HG03442 (cell line): ENCODE measurements around the gene ANKRD35.
A peak's percentile ranks its signal among the peaks of the same experiment; 100 is the strongest.
"Not testable (repeated sequence)": the region's sequence is repeated elsewhere in the genome, so short reads cannot be mapped to it uniquely, and the experiment has no call there.

Source experiments
- ATAC-seq: cut with Tn5 transposase; IDR thresholded peaks from one replicate; pipeline ENCODE4 v1.9.1; 2021; ENCODE audit warnings: mild to moderate bottlenecking, moderate library complexity; ENCODE audit not compliant: unreplicated experiment

ANKRD35 gene

DNA sequence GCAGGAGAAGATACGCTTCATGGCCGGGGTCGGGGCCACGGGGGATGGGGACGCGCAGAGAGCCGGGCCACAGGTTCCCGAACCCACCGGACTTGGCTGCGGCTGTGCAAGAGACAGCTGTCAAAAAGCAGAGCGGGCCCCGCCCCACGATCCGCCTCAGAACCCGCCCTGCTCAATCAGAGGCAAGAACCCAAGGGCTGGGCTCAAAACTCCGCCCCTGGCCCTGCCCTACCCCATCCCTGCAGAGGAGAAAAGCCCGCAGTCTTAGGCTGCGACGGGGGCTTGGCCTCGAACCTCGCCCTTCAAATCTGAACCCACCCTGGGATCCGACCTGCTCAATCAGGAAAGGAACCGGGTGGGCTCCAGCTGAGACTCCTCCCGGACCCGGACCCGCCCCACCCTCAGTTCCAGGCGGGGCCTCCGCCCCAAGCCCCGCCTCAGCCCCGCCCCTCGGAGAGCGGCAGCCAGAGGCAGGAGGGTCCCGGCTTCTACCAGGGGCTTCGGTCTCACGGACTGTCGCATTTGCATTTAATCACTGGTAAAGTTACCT is at the start of gene ANKRD35:
ANKRD35 (minus strand) TSS at position 129 of the 550 bp plus-strand sequence; CDS start at position 21, 108 bp downstream.
- ATAC-seq, result peak; percentile 98

- not testable (repeated sequence) for ATAC-seq
These were observed 46.9 kb upstream of the ANKRD35 start for GRCh38 chr1:145932522-145933009.

DNA sequence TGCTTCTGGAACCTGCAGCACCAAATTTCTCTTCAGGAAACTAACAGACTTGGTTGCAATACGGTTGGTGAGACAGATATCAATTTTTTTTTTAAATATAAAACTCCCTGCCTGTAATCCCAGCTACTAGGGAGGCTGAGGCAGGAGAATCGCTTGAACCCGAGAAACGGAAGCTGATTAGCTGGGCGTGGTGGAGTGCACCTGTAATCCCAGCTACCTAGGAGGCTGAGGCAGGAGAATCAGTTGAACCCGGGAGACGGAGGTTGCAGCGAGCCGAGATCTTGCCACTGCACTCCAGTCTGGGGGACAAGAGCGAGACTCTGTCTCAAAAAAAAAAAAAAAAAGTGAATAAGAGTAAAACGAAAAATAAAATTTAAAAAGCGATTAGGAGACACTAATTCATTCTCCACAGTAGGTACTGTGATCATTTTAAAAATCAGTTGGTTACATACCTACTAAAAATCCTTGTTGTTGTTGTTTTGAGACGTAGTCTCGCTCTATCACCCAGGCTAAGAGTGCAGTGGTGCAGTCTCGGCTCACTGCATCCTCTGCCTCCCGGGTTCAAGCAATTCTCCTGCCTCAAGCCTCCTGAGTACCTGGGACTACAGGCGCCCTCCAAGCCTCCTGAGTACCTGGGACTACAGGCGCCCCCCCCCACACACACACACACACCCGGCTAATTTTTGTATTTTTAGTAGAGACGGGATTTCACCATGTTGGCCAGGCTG is 42.4 kb upstream of the ANKRD35 start:
- ATAC-seq, result no peak

- peak; percentile 96 for ATAC-seq
These were observed 41.6 kb upstream of the ANKRD35 start, which contains the start of gene RBM8A for GRCh38 chr1:145927063-145927886. Gene RBM8A (minus strand): TSS chr1:145927484. CDS start chr1:145927426, 58 bp downstream.

DNA sequence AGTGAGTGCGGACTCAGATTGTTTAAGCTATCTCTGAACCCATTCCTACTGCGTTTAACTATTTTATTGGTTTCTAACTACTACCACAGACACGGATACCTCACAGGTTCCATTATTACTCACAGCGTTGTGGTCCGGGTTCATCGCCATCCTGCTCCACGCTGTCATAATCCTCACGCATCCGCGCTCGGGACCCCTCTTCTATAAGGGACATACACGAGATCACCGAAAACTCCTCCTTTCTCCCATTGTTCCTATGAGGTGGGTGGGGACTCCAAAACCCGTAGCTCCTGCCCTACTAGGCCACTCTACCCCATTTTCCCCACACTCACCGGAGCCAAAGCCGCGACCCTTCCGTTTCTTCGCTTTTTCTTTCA is 41.0 kb upstream of the ANKRD35 start:
- ATAC-seq, result peak; percentile 8

DNA sequence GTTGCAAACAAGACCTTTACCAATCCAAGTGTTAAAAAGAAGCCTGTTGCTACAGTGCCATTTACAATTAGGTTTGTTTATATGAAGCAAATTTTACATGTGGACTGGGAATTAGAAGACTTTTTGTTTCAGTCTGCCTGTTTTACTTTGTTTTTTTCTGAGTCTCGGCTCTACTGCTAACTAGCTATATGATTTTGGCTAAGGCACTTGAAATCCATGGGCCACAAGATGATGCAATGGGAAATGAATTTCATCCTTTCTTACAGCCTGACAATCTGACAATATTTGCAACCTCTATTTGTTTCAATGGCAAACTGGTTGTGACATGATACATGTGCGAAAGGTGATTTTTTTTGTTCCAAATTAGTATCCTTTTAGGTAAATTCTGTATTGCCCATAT is 36.6 kb upstream of the ANKRD35 start:
- no peak for ATAC-seq

DNA sequence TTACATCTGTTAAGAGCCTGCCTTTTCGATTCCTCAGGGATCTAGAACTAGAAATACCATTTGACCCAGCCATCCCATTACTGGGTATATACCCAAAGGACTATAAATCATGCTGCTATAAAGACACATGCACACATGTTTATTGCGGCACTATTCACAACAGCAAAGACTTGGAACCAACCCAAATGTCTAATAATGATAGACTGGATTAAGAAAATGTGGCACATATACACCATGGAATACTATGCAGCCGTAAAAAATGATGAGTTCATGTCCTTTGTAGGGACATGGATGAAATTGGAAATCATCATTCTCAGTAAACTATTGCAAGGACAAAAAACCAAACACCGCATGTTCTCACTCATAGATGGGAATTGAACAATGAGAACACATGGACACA is 34.6 kb upstream of the ANKRD35 start:
- not testable (repeated sequence) for ATAC-seq

- no peak for ATAC-seq
These were observed 33.6 kb upstream of the ANKRD35 start for GRCh38 chr1:145918992-145919939.

DNA sequence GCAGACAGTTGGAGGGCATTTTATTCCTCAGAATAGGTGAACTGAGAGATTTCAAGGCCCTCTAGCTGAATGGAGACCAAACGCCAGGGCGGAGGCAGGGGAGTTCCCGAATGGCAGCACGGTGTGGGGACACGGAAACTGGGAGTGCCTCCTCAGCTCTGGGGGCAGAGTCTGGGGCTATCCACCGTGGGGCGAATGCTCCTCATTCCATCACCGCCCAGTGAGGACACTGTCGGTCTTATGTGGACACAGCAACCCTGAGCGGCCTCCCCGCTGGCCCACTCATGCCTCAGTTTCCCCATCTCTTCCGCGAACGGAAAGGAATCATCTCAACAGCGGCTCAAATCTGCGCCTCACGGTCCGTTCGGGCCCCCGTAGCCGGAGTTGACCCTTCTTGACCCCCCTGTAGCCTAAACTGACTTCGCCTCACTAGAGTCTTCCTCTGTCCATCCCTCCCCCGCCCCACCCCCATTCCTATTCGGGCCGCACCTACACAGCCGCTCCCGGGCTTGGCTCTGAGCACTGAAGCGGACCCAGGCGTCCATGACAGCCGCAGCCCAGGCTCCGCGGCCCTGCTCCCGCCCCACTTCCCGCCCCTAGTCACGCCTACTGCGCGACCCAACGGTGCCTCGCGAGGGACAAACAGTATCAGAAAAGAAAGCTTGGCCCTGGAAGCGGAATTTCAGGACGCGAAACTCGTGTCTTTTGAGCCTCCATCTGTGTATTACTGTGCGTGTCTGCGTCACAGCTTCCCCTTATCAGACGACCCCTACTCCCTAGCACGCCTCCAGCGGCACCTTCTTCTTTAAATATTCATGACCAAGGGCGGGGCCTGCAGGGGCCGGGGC is 32.7 kb upstream of the ANKRD35 start, which contains the start of gene PEX11B:
PEX11B (minus strand) TSS at position 574 of the 848 bp plus-strand sequence; CDS start at position 545, 29 bp downstream.
- ATAC-seq, result peak; percentile 73

DNA sequence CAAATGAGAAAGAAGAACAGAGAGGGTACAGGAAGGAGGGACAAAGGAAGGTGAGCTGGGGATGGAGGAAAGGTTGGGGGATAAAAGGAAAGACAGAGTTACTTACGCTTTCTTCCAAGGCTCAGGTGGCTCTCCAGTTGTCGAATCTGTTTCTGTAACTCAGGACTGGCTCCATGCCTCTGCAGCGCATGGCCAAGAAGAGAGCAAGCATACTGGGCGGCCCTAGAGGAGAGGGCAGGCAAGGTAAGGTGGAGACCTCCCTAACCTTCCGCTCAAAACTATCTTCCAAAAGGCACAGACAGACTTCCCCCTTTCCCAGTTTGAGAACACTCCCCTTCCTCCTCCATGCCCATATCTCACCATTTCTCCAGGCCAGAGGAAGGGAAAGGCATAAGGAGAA is 31.9 kb upstream of the ANKRD35 start:
- ATAC-seq, result no peak

DNA sequence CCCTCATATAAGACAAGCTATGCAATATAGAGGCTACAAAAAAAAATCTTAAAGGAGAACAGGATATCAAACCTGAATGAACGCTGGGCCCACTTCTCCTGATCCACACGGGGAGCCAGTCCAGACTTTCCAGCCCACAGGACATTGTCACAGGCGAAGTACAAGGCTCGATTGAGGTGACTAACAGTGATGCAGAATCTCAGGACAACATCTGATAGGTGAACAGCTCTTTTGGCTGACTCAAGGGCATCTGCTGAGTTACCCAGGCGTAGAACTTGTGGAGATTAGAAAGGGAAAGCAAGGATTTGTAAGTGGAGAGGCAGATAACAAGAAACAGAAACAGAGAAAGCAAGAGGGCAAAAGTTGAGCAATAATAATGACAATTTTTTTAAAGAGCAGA is 31.1 kb upstream of the ANKRD35 start:
- ATAC-seq, result no peak

- no peak for ATAC-seq
These were observed 26.5 kb upstream of the ANKRD35 start for GRCh38 chr1:145912128-145912641.

DNA sequence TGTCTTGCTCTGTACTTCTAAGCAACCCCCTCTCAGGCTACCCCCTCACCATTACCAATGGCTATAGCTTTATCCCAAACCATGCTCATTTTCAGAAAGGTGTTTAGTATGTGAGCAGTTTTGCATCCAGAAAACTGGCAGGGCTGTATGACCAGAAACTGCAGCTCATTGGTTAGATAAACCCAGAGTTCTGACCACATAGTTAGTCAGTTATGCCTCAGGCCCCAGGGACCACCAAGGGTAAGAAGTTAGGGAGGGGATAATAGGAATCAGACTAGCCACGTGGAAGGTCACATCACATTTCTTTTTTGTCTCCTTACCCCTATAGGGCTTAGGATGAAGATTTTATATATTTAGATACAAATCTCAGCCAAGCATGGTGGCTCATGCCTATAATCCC is 23.0 kb upstream of the ANKRD35 start:
- no peak for ATAC-seq

DNA sequence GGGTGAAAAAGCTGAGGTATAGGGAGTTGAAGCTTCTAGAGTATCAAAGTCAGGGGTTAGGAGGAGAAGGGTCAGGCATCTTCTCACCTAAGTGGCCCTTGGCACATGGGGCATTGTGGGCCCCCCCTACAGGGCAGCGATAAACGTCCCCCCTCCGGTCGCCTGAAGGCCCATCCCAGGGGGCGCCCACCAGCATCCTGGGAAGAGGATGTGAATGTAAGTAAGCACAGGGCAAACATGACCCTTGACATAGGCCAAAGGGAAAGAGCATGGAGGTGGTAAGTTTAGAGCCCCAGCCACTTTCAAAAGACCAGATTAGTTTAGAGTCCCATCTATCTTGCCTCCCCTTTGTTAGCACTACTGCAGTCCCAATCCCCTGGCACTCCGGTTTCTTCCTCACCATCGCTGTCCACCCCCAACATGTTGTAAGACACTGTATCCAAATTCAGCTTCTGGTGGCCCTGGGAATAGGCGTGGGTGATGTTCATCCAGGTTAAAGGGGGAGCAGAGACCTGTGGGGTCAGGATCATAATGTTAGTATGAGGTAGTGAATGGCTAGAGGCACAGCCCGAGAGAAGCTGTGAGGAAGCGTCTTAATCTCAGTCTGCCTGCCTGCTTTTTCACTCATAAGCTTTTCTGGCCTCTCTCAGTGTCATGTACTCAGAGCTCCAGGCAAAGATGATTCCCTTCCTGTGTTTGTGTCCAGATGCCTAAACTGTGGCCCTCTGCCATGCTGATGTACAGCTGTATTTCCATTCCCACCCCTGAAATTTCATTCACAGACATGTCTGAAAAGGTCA is 21.5 kb upstream of the ANKRD35 start:
- ATAC-seq, result no peak

- no peak for ATAC-seq
These were observed 15.8 kb upstream of the ANKRD35 start for GRCh38 chr1:145901312-145902021.

- no peak for ATAC-seq
These were observed 13.1 kb upstream of the ANKRD35 start for GRCh38 chr1:145898756-145899155.

DNA sequence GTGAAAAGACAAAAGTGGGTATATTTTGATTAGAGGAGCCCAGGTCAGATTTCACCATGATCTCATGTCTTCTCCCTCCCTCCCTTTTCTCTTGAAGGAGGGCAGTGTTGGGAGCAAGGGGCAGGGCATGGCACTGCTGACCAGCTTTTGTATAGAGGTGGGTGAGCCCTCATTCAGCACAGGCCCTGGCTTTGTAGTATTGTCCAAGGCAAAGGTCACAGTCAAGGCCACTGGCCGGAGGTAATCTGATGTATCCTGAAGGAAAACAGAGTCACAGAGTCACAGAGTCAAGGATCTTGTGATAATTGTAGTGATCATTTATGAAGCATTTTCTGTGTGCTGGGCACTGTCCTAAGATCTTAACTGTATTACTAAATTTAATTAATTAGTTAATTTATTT is 12.3 kb upstream of the ANKRD35 start:
- ATAC-seq, result no peak

GRCh38 chr1:145895471-145895870 is 9.8 kb upstream of the ANKRD35 start:
- no peak for ATAC-seq
